Panc1 (cell line): Measurements from ENCODE around the gene TBC1D7.

Source experiments
- POLR2AphosphoS5 ChIP-seq: IDR thresholded peaks from 2 replicates; pipeline ENCODE4 v1.6.1; 2012; ENCODE audit warnings: mild to moderate bottlenecking, low read depth, low read length, moderate library complexity
- REST ChIP-seq, 2 experiments: IDR thresholded peaks; 2 replicates each; pipeline ENCODE4 v1.6.1; 2011 to 2012; ENCODE audit warnings: low read depth in 2 of 2, control low read depth in 1 of 2, low read length in 1 of 2, mild to moderate bottlenecking in 1 of 2, moderate library complexity in 1 of 2; ENCODE audit not compliant: insufficient read depth in 1 of 2
- SIN3A ChIP-seq: IDR thresholded peaks from 2 replicates; pipeline ENCODE4 v1.6.1; 2012; ENCODE audit warnings: low read depth, mild to moderate bottlenecking, low read length, moderate library complexity, borderline replicate concordance; ENCODE audit not compliant: insufficient read depth
- TF ChIP-seq, protein P1 (sequence below): fragments of 450-650 bp; IDR thresholded peaks from 2 replicates; pipeline ENCODE4 v1.5.1; 2017; ENCODE audit warnings: mild to moderate bottlenecking

DNA sequence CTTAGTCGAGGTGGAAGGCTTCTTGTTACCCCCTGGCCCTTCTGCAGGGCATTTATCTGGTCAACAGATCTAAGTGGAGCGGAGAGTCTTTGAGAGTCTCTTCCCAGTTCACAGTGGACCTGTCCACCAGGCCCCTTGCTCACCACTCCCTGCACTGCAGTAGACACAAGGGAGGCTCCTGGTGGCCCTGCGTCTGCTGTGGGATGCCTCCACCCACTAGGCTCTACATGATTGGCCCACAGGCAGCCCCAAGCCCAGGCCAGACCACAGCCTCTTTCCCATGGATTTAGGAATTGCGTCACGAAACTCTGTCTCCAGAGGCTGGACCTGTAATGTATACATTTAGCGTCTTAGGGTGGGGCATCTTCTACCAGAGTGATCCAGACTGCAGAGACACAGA lies 28.4 kb downstream of the TBC1D7 start:
- TF ChIP-seq, protein P1, sequence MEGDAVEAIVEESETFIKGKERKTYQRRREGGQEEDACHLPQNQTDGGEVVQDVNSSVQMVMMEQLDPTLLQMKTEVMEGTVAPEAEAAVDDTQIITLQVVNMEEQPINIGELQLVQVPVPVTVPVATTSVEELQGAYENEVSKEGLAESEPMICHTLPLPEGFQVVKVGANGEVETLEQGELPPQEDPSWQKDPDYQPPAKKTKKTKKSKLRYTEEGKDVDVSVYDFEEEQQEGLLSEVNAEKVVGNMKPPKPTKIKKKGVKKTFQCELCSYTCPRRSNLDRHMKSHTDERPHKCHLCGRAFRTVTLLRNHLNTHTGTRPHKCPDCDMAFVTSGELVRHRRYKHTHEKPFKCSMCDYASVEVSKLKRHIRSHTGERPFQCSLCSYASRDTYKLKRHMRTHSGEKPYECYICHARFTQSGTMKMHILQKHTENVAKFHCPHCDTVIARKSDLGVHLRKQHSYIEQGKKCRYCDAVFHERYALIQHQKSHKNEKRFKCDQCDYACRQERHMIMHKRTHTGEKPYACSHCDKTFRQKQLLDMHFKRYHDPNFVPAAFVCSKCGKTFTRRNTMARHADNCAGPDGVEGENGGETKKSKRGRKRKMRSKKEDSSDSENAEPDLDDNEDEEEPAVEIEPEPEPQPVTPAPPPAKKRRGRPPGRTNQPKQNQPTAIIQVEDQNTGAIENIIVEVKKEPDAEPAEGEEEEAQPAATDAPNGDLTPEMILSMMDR: no peak
- TF ChIP-seq POLR2AphosphoS5: no peak
- TF ChIP-seq SIN3A: no peak
- no peak for TF ChIP-seq REST (IDR thresholded peaks at IDR 0.05; ENCODE audit: insufficient read depth in 1 of 2, low read depth in 2 of 2, low read length in 1 of 2)
